ENCODE measurements around the gene GLRX5.

DNA sequence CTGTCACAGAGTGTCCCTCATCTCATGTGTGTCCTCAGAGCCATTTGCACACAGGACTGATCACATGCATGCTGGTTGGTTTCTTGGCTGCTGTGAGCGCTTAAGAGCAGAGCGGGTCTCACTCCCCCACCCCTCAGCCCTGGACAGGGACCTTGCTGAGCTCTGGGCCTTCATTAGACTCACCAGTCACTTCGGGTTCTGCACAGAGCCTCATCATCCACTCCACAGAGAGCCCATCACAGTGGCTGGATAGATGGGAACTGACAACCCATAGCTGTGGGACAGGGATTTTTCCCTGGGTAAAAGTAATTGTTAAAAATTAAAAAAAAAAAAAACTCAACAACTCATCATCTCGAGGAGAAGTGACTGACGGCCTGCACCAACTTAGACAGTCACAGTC, 8.2 kb downstream of the GLRX5 start:
- TF ChIP-seq, protein P1, sequence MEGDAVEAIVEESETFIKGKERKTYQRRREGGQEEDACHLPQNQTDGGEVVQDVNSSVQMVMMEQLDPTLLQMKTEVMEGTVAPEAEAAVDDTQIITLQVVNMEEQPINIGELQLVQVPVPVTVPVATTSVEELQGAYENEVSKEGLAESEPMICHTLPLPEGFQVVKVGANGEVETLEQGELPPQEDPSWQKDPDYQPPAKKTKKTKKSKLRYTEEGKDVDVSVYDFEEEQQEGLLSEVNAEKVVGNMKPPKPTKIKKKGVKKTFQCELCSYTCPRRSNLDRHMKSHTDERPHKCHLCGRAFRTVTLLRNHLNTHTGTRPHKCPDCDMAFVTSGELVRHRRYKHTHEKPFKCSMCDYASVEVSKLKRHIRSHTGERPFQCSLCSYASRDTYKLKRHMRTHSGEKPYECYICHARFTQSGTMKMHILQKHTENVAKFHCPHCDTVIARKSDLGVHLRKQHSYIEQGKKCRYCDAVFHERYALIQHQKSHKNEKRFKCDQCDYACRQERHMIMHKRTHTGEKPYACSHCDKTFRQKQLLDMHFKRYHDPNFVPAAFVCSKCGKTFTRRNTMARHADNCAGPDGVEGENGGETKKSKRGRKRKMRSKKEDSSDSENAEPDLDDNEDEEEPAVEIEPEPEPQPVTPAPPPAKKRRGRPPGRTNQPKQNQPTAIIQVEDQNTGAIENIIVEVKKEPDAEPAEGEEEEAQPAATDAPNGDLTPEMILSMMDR (IDR thresholded peaks at IDR 0.05; ENCODE audit: low read length) = no peak
- TF ChIP-seq EZH2 (optimal IDR thresholded peaks at IDR 0.05; ENCODE audit: low read depth, low read length) = no peak

Data from MM.1S (cell line).